HepG2 (cell line): ENCODE results near the gene AMIGO3. TPM values are rescaled to one million over a fixed set of nuclear protein-coding genes. Genes with fewer than 3 reads are reported as not detected.

Source experiments
- ATAC-seq: fragments of 200-7000 bp; cut with Tn5 transposase; 3 replicates; pipeline ENCODE4 v1.9.1; 2020; ENCODE audit warnings: mild to moderate bottlenecking, moderate library complexity
- BruUV-seq: library from RNA; stranded (reverse); fragments of 400-500 nt; replicated peaks from 2 replicates; lab custom pipeline; 2021; lab: Mats Ljungman, UMichigan
- CTCF ChIA-PET: fragments of 300-600 bp; formaldehyde crosslinking; extraction: SDS; loops from one replicate; lab custom pipeline; 2021; ENCODE audit warnings: low total read pairs, inconsistent platforms, low intra/inter-chr PET ratio; lab: Yijun Ruan, JAX
- POLR2A ChIA-PET: fragments of 350-600 bp; sonication (Branson Sonifier 250); formaldehyde crosslinking; loops from one replicate; lab custom pipeline; 2020; ENCODE audit warnings: antibody characterized with exemption, inconsistent platforms; lab: Yijun Ruan, JAX
- DNase-seq: peaks from one replicate; pipeline ENCODE4 v3.0.0-alpha.2; 2015; ENCODE audit warnings: low spot score
- FAIRE-seq: peaks from 3 replicates; lab custom pipeline; 2011; peaks lifted over from hg19 to GRCh38; lab: Jason Lieb, UNC
- H2AFZ ChIP-seq: one replicate; pipeline ENCODE4 v1.6.1; 2011; ENCODE audit warnings: low read length, inconsistent platforms
- H3K27ac ChIP-seq: fragments of 300-600 bp; 3 replicates; pipeline ENCODE4 v1.8.0; 2011; ENCODE audit warnings: mixed run types, mild to moderate bottlenecking, mixed read lengths, low read length, inconsistent platforms; ENCODE audit not compliant: insufficient read depth; ENCODE audit errors: extremely low read length
- H3K27me3 ChIP-seq, 2 experiments: fragments of 200-600 bp in 1 of 2; 2 replicates in 1 of 2; 3 replicates in 1 of 2; pipeline versions ENCODE4 v1.6.0 to v1.8.0; 2011; ENCODE audit warnings: low read length in 2 of 2, mild to moderate bottlenecking in 2 of 2, moderate library complexity in 2 of 2, inconsistent platforms in 1 of 2; ENCODE audit not compliant: insufficient read depth in 2 of 2, control insufficient read depth in 1 of 2
- H3K36me3 ChIP-seq, 2 experiments: fragments of 200-600 bp in 1 of 2; replicated peaks in 1 of 2; 2 replicates in 1 of 2; 3 replicates in 1 of 2; pipeline versions ENCODE4 v1.5.1 to v1.8.0; 2011; ENCODE audit warnings: low read length in 2 of 2, inconsistent platforms in 1 of 2; ENCODE audit not compliant: insufficient read depth in 2 of 2, control insufficient read depth in 1 of 2
- H3K4me1 ChIP-seq: 2 replicates; pipeline ENCODE4 v1.5.1; 2012; ENCODE audit warnings: low read length, inconsistent platforms; ENCODE audit not compliant: insufficient read depth
- H3K4me2 ChIP-seq: 2 replicates; pipeline ENCODE4 v1.6.0; 2011; ENCODE audit warnings: low read depth, low read length, inconsistent platforms
- H3K4me3 ChIP-seq, 3 experiments: fragments of 200-600 bp in 1 of 3; sonication (generic), shearing (Covaris generic) in 1 of 3; replicated peaks in 1 of 3; 2 replicates each; pipeline ENCODE4 v1.5.1; 2011 to 2016; ENCODE audit warnings: low read length in 3 of 3, inconsistent platforms in 2 of 3, low read depth in 2 of 3, mild to moderate bottlenecking in 2 of 3, control low read depth in 1 of 3, mixed read lengths in 1 of 3; ENCODE audit not compliant: insufficient read depth in 1 of 3
- H3K79me2 ChIP-seq: one replicate; pipeline ENCODE4 v1.6.1; 2011; ENCODE audit warnings: low read length, inconsistent platforms; ENCODE audit not compliant: insufficient read depth
- H3K9ac ChIP-seq: 2 replicates; pipeline ENCODE4 v1.6.0; 2011; ENCODE audit warnings: mild to moderate bottlenecking, low read depth, low read length, inconsistent platforms; ENCODE audit not compliant: insufficient read depth
- H3K9me3 ChIP-seq: 2 replicates; pipeline ENCODE4 v1.5.1; 2012; ENCODE audit warnings: mild to moderate bottlenecking, low read length
- H4K20me1 ChIP-seq: 2 replicates; pipeline ENCODE4 v1.6.0; 2011; ENCODE audit warnings: inconsistent platforms, mild to moderate bottlenecking, low read length, moderate library complexity; ENCODE audit not compliant: insufficient read depth
- MLLT10 ChIP-seq: sonication (generic); formaldehyde crosslinking; IDR thresholded peaks from 2 replicates; pipeline ENCODE4 v1.4.0; 2020; ENCODE audit warnings: missing genetic modification reagents
- RBFOX2 ChIP-seq: fragments of 200-400 bp; formaldehyde crosslinking; IDR thresholded peaks from 2 replicates; pipeline ENCODE4 v1.6.1; 2017; ENCODE audit warnings: low read depth, mild to moderate bottlenecking, low read length
- ZNF547 ChIP-seq: sonication (generic); formaldehyde crosslinking; IDR thresholded peaks from 2 replicates; pipeline ENCODE4 v1.5.1; 2020; ENCODE audit warnings: mild to moderate bottlenecking, missing genetic modification reagents
- WGBS: methylation state at CpG from one replicate; pipeline ENCODE4 v1.1.6; 2017; ENCODE audit warnings: low lambda C conversion rate; 5-methylcytosine and 5-hydroxymethylcytosine counted together
- in situ Hi-C: cut with HindIII; loops from 2 replicates; pipeline ENCODE4 v1.10.0; 2017; ENCODE audit warnings: low pct_unique_long_range_greater_than_20kb; ENCODE audit not compliant: extremely low pct_ligation_motif_present
- intact Hi-C: fragments of 100-400 bp; cut with micrococcal nuclease; formaldehyde crosslinking; loops from one replicate; pipeline ENCODE4 v1.10.0; 2022; ENCODE audit not compliant: unreplicated experiment
- polyA plus RNA-seq, 8 experiments: library from polyadenylated mRNA; depleted of rRNA in 3 of 8; stranded (reverse) in 7 of 8; unstranded in 1 of 8; fragments of >200 nt; fragmentation: Illumina TruSeq in 4 of 8; extraction: Trizol in 4 of 8; gene quantifications; 2 replicates each; pipeline versions ENCODE4 v1.2.1 to v1.2.3, GENCODE V29; 2011 to 2016; ENCODE audit warnings: low read depth in 4 of 8, missing spikeins in 1 of 8, mixed read lengths in 1 of 8; ENCODE audit not compliant: insufficient read depth in 1 of 8
- total RNA-seq, 5 experiments: library from RNA; depleted of rRNA; stranded (reverse); fragments of >200 nt; fragmentation: Illumina TruSeq; extraction: Trizol; gene quantifications; 2 replicates each; pipeline ENCODE4 v1.2.3, GENCODE V29; 2016; ENCODE audit warnings: low read depth in 1 of 5
- TF ChIP-seq, protein P1 (sequence below): sonication (generic); formaldehyde crosslinking; IDR thresholded peaks from 2 replicates; pipeline ENCODE4 v1.4.0; 2020; ENCODE audit warnings: low read depth, missing genetic modification reagents

The AMIGO3 gene
- total and polyA plus RNA-seq, 2 of the 13 experiments (the other 11 are each of a cell fraction or from before 2014, with no cell fraction given) = 0.35 TPM; not detected in 1

DNA sequence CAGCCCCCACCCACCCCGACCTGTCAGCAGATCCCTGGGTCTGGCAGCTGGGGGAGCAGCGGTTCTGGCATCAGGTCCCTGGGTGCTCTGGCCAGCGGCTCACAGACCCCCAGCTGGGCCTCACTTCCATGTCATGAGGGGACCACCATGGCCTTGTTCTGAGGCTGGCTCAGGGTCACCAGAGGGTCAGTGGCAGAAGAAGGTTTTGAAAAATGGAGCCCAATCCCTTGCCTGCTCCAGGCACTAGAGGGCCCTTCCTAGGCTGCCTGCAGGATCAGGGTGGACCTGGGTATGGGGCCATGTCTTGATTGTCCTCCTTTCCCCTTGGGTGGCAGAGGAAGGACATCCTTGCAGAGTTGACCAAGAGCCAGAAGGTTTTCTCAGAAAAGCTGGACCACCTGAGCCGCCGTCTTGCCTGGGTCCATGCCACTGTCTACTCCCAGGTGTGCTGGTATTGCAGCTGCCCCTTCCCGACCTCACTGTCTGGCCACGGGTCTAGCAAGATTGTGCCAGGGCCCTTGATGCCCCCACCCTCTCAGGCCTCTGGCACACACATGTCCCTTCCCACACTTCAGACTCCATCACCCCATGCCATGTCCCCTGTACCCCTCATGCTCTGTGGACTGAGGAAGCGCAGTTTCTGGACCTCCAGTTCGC lies 12.9 kb downstream of the AMIGO3 start:
- H3K79me2 ChIP-seq = no peaks in the 10 kb centered on the region
- ATAC-seq (no peak), FAIRE-seq (no peak), DNase-seq (no peak)
- no peaks in the 10 kb centered on the region for H4K20me1 ChIP-seq
- no peaks in the 10 kb centered on the region; a peak in 1 of 5 replicates for H3K27me3 ChIP-seq
- 100% methylated on average over 4 of the region's 9 CpGs for WGBS
- ChIA-PET POLR2A (no interaction called here), CTCF (interaction anchor here (0.9 kb wide), 1 partner anchor 133 kb away, joined by 3 read pairs; no protein-coding TSS in a partner anchor)
- no peak overlapping the region for H3K9ac ChIP-seq
- H3K27ac ChIP-seq = no peak overlapping the region
- H3K9me3 ChIP-seq = no peaks in the 10 kb centered on the region
- TF ChIP-seq RBFOX2 (0 out of 2 replicates have a peak, but pooled peaks have one; percentile 19), ZNF547 (no peak), MLLT10 (CRISPR knock-in tag) (no peak)
- TF ChIP-seq, protein P1, sequence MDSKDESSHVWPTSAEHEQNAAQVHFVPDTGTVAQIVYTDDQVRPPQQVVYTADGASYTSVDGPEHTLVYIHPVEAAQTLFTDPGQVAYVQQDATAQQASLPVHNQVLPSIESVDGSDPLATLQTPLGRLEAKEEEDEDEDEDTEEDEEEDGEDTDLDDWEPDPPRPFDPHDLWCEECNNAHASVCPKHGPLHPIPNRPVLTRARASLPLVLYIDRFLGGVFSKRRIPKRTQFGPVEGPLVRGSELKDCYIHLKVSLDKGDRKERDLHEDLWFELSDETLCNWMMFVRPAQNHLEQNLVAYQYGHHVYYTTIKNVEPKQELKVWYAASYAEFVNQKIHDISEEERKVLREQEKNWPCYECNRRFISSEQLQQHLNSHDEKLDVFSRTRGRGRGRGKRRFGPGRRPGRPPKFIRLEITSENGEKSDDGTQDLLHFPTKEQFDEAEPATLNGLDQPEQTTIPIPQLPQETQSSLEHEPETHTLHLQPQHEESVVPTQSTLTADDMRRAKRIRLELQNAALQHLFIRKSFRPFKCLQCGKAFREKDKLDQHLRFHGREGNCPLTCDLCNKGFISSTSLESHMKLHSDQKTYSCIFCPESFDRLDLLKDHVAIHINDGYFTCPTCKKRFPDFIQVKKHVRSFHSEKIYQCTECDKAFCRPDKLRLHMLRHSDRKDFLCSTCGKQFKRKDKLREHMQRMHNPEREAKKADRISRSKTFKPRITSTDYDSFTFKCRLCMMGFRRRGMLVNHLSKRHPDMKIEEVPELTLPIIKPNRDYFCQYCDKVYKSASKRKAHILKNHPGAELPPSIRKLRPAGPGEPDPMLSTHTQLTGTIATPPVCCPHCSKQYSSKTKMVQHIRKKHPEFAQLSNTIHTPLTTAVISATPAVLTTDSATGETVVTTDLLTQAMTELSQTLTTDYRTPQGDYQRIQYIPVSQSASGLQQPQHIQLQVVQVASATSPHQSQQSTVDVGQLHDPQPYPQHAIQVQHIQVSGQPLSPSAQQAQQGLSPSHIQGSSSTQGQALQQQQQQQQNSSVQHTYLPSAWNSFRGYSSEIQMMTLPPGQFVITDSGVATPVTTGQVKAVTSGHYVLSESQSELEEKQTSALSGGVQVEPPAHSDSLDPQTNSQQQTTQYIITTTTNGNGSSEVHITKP (CRISPR knock-in tag) = no peak
- BruUV-seq = no TSS peak
- intact Hi-C loops = no loop called here
- peaks cover 26 to 52% of the 10 kb centered on the region in 2 experiments for H3K36me3 ChIP-seq
- H2AFZ ChIP-seq = no peak overlapping the region
- H3K4me1 ChIP-seq = no peaks in the 10 kb centered on the region
- in situ Hi-C loops = no loop called here
- H3K4me2 ChIP-seq = no peak overlapping the region
- H3K4me3 ChIP-seq = no peak overlapping the region
